Stimulated activated CD4-positive, alpha-beta T cell treated with anti-CD3 and anti-CD28 coated beads, Interleukin-1b, Interleukin-23, amount 100 ng/mL, for 24 hours (primary cell): ENCODE measurements around the gene METTL16.

ENCODE experiments used
- DNase-seq, 4 experiments: peaks; one replicate each; pipeline ENCODE4 v3.0.0-alpha.2; 2020; ENCODE audit warnings: low read depth in 4 of 4, low spot score in 1 of 4

The METTL16 gene

GRCh38 chr17:2368359-2368758 is 143.3 kb downstream of the METTL16 start:
- no peak for DNase-seq

DNA sequence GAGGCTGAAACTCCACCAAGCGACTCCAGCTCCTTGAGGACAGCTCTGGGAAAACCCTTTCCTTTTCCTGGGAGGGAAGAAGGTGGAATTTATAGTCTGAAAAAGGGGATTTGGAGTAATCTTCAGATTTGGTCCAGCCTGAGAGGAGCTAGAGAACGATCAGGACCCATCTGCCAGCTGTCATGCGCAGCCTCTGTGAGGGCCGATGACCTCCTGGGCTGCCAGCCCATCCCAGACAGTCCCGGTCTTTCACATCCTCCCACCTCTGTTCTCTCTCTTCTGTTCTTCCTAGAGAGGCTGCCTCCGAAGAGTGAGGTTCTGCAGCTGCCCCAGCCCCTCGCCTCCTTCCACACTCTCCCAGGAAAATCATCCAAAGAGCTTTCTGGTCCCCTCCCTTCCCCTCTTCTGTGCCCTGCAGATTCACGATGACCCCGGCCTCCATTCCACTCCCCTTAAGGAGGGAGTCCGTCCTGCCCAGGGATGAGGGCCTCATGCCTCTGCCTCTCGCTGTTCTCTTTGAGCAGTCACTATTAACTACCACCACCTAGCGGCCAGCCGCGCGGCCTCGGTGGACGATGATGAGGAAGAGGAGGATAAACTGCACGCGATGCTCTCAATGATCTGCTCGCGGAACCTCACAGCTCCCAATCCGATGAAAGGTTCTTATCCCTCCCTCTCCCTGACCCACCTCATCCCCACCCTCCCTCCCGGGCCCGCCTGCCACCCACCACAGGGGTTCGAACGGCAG is 144.8 kb downstream of the METTL16 start:
- DNase-seq, result no peak
